ENCODE measurements around the gene PPP1R18. TPM values are rescaled to one million over a fixed set of nuclear protein-coding genes. Genes with fewer than 3 reads are reported as not detected.

PPP1R18 gene
- total and polyA plus RNA-seq, 2 of the 4 experiments (the other 2 are of a cell fraction): 31.9 to 134 TPM

- H2BK20ac ChIP-seq (ENCODE audit: low read depth, low read length): no peak overlapping the region
- no peak overlapping the region for H2BK5ac ChIP-seq (ENCODE audit: low read depth, low read length, poor library complexity, severe bottlenecking)
- intact Hi-C loops (cut with micrococcal nuclease): no loop called here
- dilution Hi-C loops (cut with HindIII; ENCODE audit: low sequenced_read_pairs, unreplicated experiment): no loop called here
- no peak for ATAC-seq (ENCODE audit: low read depth)
- no peak overlapping the region for H4K8ac ChIP-seq (ENCODE audit: low read depth in 2 of 2, low read length in 2 of 2)
- no peak overlapping the region for H3K27ac ChIP-seq (ENCODE audit: insufficient read depth, low read length)
- H3K14ac ChIP-seq (replicated peaks; ENCODE audit: low read depth, low read length): no peak overlapping the region
- no peak overlapping the region for H3K56ac ChIP-seq (ENCODE audit: extremely low read depth, insufficient read depth, low read length)
- no peaks in the 10 kb centered on the region for H4K20me1 ChIP-seq (ENCODE audit: insufficient read depth, low read length)
- H4K91ac ChIP-seq (ENCODE audit: insufficient read depth, low read depth, low read length): no peak overlapping the region
- no peak overlapping the region for H3K23ac ChIP-seq (ENCODE audit: low read depth, low read length)
- TF ChIP-seq ELK1 (IDR thresholded peaks at IDR 0.05; ENCODE audit: borderline replicate concordance, low read depth, low read length) (no peak), CHD1 (IDR thresholded peaks at IDR 0.05; ENCODE audit: low read depth, low read length) (no peak), NFE2L2 (IDR thresholded peaks at IDR 0.05; ENCODE audit: low read depth, low read length) (no peak)
- peaks cover 5% of the 10 kb centered on the region for H3K36me3 ChIP-seq (ENCODE audit: control insufficient read depth, insufficient read depth, low read length)
- H3K9ac ChIP-seq (ENCODE audit: low read depth, low read length): no peak overlapping the region
- H4K5ac ChIP-seq (ENCODE audit: low read depth, low read length): no peak overlapping the region
- H2AK5ac ChIP-seq (ENCODE audit: low read depth, low read length): peak overlapping the region; percentile 8; the same call in 1 of the 2 replicates
- no peak overlapping the region for H3K4me2 ChIP-seq (ENCODE audit: low read depth, low read length)
- H3K4me3 ChIP-seq (ENCODE audit: insufficient read depth, low read depth, low read length): no peak overlapping the region
- no peak overlapping the region for H3K4ac ChIP-seq (ENCODE audit: low read depth, low read length)
- ChIA-PET POLR2A (ENCODE audit: unreplicated experiment) (no interaction called here), CTCF (no interaction called here)
- BruUV-seq (replicated peaks): no TSS peak
- H2BK120ac ChIP-seq (ENCODE audit: low read depth, low read length): 0 out of 2 replicates have a peak overlapping the region, but pooled peaks have one; percentile 3
- WGBS, 2 experiments (ENCODE audit: extremely low coverage in 2 of 2, insufficient read length in 1 of 2): no CpG with 5 or more reads among the region's 5 CpGs
- H2BK15ac ChIP-seq (ENCODE audit: low read depth, low read length): no peak overlapping the region
- H3K4me1 ChIP-seq (ENCODE audit: control insufficient read depth, insufficient read depth, low read length): peaks cover 5% of the 10 kb centered on the region; the same call in 1 of the 2 replicates
- H2AFZ ChIP-seq (replicated peaks; ENCODE audit: low read length, poor library complexity): no peak overlapping the region
- no peak for DNase-seq
- H3K9me3 ChIP-seq (ENCODE audit: control insufficient read depth, insufficient read depth, low read length): no peaks in the 10 kb centered on the region
- H3K79me1 ChIP-seq (ENCODE audit: low read depth in 1 of 2, low read length in 2 of 2): peaks cover 0 to 3% of the 10 kb centered on the region in 2 experiments; a peak in 1 of 4 replicates
- H3K9me1 ChIP-seq (ENCODE audit: insufficient read depth, low read length): 0 out of 2 replicates have a peak, but pooled peaks cover 2% of the 10 kb centered on the region
- no peaks in the 10 kb centered on the region for H3K27me3 ChIP-seq (ENCODE audit: control insufficient read depth, insufficient read depth, low read length)
- in situ Hi-C loops (cut with MboI; ENCODE audit: low sequenced_read_pairs): no loop called here
- no peak overlapping the region for H3K18ac ChIP-seq (ENCODE audit: low read depth, low read length)
- no peak overlapping the region for H2AK9ac ChIP-seq (replicated peaks; ENCODE audit: low read depth, low read length, poor library complexity)
These were observed 10.0 kb upstream of the PPP1R18 start for GRCh38 chr6:30696432-30696831.

Data from IMR-90 (cell line).